Measurements from ENCODE around the gene TMEM163. TPM values are rescaled to one million over a fixed set of nuclear protein-coding genes. Genes with fewer than 3 reads are reported as not detected.
"Not testable (repeated sequence)": the region's sequence is repeated elsewhere in the genome, so short reads cannot be mapped to it uniquely, and the experiment has no call there.

Gene TMEM163
- total RNA-seq, 1 experiment from 2014 or later: 0.43 TPM

GRCh38 chr2:134536296-134536695, 182.5 kb downstream of the TMEM163 start:
- DNase-seq (ENCODE audit: low spot score): no peak

GRCh38 chr2:134532537-134532936, 186.3 kb downstream of the TMEM163 start:
- DNase-seq (ENCODE audit: low spot score): no peak

GRCh38 chr2:134527381-134527780, 191.4 kb downstream of the TMEM163 start:
- DNase-seq (ENCODE audit: low spot score): peak; percentile 31

- no peak for DNase-seq (ENCODE audit: low spot score)
Measured at GRCh38 chr2:134522496-134523455, 196.0 kb downstream of the TMEM163 start.

GRCh38 chr2:134518101-134518500, 200.7 kb downstream of the TMEM163 start:
- DNase-seq (ENCODE audit: low spot score): no peak

- DNase-seq (ENCODE audit: low spot score): no peak
Measured at GRCh38 chr2:134515137-134515536, 203.7 kb downstream of the TMEM163 start.

GRCh38 chr2:134513465-134513804, 205.4 kb downstream of the TMEM163 start:
- no peak for DNase-seq (ENCODE audit: low spot score)

GRCh38 chr2:134512734-134513464, 205.9 kb downstream of the TMEM163 start:
- DNase-seq (ENCODE audit: low spot score): no peak

GRCh38 chr2:134508391-134508790, 210.4 kb downstream of the TMEM163 start:
- no peak for DNase-seq (ENCODE audit: low spot score)

GRCh38 chr2:134507697-134508096, 211.1 kb downstream of the TMEM163 start:
- no peak for DNase-seq (ENCODE audit: low spot score)

- not testable (repeated sequence) for DNase-seq (ENCODE audit: low spot score)
Measured at GRCh38 chr2:134507159-134507558, 211.6 kb downstream of the TMEM163 start.

GRCh38 chr2:134505446-134505845, 213.4 kb downstream of the TMEM163 start:
- DNase-seq (ENCODE audit: low spot score): no peak

- DNase-seq (ENCODE audit: low spot score): no peak
Measured at GRCh38 chr2:134504586-134505336, 214.0 kb downstream of the TMEM163 start.

- DNase-seq (ENCODE audit: low spot score): no peak
Measured at GRCh38 chr2:134502104-134502503, 216.7 kb downstream of the TMEM163 start.

GRCh38 chr2:134501476-134502091, 217.2 kb downstream of the TMEM163 start:
- no peak for DNase-seq (ENCODE audit: low spot score)

- DNase-seq (ENCODE audit: low spot score): no peak
Measured at GRCh38 chr2:134500211-134500935, 218.4 kb downstream of the TMEM163 start.

GRCh38 chr2:134499307-134499926, 219.4 kb downstream of the TMEM163 start:
- no peak for DNase-seq (ENCODE audit: low spot score)

- DNase-seq (ENCODE audit: low spot score): no peak
Measured at GRCh38 chr2:134498654-134499053, 220.1 kb downstream of the TMEM163 start.

- no peak for DNase-seq (ENCODE audit: low spot score)
Measured at GRCh38 chr2:134493797-134494196, 225.0 kb downstream of the TMEM163 start.

GRCh38 chr2:134491771-134492441, 226.9 kb downstream of the TMEM163 start:
- peak; percentile 69 for DNase-seq (ENCODE audit: low spot score)
